Measurements from ENCODE around the gene HEPN1.

HEPN1 gene

DNA sequence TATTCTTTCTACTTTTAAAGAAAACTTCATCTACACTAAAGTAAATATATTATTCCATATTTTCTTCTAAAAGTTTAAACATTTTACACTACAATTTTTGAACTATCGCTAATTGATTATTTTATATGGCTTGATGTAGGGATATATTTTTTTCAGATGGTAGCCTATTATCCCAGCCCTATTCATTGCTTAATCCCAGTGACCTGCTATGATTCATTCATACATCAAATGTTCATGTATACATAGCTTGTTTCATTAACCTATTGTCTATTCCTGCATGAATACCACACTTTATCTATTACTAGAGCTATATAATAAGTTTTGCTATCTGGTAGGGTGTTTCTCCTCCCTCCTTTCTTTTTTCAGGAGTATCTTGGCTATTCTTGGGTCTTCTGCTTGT lies 16.4 kb upstream of the HEPN1 start:
- DNase-seq = peak; percentile 58

DNA sequence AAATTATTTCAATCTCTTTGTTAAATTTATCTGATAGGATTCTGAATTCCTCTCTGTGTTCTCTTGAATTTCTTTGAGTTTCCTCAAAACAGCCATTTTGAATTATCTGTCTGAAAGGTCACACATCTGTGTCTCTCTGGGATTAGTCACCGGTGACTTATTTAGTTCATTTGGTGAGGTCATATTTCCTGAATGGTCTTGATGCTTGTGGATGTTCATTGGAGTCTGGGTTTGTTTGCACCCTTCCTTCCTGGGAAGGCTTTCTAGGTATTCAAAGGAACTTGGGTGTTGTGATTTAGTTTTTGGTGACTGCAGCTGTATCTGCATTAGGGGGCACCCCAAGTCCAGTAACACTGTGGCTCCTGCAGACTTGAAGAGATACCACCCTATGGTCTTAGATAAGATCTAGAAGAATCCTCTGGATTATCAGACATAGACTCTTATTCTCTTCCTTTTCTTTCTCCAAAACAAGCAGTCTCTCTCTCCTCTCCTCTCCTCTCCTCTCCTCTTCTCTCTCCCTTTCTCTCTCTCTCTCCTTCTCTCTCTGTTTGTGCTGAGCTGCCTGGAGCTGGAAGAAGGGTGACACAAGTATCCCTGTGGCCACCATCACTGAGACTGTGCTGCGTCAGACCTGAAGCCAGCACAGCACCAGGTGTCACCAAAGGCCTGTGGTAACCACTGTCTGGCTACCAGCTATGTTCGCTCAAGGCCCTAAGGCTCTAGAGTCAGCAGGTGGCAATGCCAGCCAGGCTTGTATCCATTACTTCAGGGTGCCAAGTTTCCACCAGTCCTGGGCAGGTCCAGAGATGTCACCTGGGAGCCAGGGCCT lies 3.3 kb upstream of the HEPN1 start:
- peak; percentile 77 for DNase-seq

DNA sequence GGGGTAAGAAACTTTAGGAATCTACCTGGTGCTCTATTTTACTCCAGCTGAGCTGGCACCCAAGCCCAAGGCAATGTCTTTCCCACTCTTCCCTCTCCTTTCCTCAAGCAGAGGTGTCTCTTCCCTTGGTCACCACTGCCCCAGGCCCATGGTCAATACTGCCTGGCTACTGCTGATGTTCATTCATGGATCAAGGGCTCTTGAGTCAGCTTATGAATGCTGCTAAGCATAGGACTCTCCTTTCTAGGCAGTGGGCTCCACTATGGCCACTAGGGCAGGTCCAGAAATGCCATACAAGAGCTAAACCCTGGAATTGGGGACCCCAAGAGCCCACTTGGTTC lies 2.7 kb upstream of the HEPN1 start:
- DNase-seq = no peak

DNA sequence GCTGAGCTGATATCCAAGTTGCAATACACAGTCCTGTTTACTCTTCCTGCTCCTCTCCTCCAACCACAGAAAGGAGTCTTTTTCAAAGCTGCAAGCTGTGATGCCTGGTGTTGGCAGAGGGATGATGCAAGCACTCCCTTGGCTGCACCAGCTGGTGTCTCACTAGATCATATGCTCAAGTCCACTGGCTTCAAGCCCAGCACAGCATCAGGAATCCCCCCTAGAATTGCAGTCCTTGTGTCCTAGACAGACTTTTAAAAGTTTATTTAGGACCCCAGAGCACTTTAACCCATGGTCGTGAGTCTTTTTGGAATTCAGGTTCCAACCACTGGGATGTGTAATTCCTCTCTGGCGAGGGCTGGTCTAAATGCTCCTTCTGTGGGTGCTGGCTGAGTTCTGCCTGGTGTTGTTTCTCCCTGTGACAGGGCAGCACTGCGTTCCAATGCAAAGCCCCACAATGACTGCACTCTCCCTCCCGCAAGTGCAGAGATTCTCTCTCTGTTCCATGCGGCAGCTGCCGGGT lies 1.9 kb upstream of the HEPN1 start:
- DNase-seq = peak; percentile 64

DNA sequence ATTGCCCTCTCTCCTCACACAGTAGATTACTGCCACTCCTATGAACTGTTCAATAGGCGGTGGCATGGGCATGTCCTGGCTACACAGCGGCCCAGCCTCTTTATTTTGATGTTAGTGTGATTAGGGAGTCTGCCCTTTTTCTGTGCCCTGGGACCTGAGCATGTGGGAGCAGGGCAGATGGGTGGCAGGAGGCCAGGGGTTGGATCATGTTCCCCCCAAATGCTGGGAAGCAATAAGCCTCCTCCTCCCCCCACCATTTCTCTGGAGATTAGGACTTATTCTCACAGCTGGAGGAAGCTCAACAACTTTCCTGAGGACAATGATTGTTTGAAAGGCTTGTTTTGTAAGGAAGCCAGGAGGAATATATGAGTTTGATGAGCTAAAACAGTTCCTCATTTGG lies 848 bp downstream of the HEPN1 start:
- DNase-seq = no peak

DNA sequence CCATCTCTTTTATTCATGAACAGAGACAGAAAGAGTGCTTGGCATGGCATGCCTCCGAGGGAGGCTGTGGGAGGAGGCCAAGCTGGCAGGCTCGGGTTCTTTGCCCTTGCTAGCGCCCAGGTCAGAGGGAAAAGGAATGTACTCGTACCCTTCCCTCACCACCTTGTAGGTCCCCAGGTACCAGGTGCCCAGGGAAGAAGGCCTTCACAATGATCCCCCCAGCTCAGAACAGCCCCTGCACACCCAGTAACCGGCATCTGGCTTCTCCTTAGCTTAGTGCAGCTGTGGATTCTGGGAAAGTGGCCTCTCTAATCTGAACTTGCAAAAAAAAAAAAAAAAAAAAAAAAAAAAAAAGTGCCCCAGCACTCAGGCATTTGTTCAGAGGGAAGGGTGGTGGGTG lies 1.3 kb downstream of the HEPN1 start:
- no peak for DNase-seq

DNA sequence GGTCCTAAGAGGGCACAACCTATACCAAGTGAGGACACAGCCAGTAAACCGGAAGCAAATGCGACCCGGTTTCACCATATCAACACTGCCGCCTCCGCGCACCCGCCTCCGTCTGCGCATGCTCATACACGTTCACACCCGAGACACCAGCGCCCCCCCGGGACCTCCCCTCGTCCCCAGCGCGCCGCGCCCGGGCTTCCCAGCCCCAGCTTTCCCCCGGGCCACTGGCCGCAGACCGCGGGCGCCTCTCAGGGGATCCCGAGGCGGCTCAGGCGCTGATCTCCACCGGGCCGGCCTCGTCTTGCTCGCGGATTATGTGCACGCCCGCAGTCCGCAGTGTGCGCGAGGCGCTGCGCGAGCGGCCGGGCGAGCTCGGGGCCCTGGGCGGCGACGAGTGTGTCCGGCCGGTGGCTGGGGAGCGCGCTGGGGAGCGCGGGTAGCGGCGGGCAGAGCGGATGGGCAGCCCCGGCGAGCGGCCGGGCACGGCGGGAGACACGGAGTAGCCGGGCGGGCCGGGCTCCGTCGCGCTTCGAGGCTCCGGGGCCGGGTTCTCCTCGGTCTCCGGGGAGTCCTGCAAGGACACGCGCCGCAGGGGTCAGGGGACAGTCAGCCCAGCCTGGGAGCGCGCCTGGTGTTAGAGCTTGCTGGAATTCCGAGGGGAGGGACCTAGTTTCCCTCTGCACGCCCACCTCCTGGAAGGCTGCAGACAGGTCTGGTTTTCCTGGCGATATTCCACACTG lies 2.0 kb downstream of the HEPN1 start:
- no peak for DNase-seq

DNA sequence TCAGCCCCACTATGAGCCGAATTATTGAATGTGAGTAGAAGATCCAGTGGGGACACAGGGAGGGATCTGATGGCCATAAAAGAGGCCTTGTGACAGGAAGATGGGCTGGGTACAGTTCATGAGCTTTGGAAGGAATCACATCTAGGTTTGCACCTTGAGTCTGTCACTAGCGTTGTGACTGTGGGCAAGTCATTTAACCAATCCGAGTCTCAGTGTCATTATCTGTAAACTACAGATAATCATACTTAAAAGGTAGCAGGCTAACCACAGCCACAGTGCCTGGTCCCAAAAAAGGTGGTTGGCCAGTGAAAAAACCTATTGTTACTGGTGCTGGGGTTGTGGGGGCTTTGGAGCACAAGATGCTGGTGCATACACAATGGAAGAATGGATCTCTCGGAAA lies 3.8 kb downstream of the HEPN1 start:
- DNase-seq = no peak

DNA sequence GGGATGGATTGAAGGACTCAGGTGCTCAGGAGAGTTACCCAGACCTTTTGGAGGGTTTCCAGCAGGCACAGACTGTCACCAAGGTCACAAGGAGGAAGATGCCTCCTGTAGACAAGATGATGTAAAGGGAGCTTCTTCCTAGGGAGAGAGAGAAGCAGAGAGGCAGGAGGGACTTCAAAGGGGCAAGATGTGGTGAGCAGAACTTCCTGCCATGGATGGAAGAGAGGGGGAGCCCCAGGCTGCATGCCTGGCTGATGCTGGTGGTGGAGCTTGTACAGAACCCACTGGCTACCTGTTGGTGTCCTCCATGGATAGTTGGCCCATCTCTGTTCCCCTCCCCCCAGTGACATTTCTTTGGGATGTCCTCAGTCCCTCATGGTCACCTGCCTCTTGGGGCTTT lies 4.2 kb downstream of the HEPN1 start:
- no peak for DNase-seq

DNA sequence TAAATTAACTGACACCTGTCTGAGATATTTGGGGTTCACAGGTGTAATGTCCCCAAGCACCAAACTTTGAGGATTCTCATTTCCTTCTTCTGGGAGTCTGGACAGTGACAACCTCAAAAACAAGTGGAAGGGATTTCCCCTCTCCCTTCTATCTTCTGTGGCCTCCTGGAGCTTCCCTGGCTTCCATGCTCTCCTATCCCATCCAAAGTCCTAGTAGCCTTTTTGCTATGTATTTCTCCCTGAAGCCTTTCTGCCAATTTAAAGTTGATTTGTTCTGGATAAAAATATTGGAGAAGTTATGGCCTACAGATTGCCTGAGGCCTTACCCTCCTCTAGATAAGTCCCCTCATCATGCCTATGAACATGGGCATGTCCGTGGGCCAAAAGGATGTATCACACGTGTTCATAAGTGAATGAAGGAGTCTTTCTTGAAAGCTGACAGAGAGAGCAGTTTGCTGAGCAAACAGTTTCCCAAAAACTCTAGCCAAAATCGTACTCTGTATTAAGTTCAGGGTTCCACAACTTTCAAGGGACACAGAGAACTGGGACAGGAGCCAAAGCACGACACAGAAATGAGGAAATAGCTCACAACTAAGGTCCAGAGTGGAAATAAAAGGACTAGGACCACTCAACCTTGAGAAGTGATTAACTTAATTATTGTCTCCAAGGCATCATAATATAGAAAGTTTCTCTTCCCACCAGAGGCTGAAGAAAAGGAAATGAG lies 10.1 kb downstream of the HEPN1 start:
- no peak for DNase-seq

DNA sequence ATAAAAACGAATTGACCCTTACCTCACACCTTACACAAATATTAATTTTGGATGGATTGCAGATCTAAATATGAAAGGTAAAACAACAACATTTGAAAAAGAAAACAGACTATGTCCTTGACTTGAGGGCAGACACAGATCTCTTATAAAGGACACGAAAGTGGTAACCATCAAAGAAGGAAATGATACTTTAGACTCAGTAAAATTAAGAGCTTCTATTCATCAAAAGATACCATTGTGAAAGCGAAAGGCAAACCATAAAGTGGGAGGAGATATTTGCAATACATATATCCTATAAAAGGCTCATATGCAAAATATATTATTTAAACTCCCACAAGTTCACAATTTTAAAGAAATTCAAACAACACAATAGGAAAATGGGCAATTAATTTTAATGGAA lies 11.7 kb downstream of the HEPN1 start:
- no peak for DNase-seq

DNA sequence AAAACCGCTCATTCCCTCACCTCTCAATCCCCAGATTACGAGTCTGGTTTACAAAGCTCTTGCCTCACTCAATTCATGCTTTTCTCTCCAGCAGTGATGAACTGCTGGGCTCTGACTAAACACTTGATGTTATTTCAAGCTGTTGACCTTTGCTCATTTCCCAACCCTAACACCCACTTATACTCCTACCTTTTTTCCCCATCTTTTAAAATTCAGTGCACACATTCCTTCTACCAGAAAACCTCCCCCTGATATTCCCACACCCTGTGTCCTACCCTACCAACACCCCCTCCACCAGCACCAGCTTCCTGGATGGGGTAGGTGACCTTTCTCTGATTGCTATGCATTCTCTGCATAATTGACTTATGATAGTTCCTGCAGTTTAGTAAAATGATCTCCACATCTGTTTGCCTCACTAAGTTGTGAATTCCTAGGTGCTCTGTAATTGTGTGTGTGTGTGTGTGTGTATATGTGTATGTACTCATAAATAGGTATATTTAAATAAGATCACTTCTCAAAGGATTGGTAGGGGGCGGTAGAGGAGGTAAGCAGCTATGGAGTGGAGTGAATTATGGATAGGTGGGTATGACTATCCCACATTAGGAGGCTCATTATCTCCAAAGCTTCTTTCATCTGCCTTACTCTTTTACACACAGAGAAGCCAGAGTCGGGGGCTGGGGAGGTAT lies 16.0 kb downstream of the HEPN1 start:
- DNase-seq = peak; percentile 97

DNA sequence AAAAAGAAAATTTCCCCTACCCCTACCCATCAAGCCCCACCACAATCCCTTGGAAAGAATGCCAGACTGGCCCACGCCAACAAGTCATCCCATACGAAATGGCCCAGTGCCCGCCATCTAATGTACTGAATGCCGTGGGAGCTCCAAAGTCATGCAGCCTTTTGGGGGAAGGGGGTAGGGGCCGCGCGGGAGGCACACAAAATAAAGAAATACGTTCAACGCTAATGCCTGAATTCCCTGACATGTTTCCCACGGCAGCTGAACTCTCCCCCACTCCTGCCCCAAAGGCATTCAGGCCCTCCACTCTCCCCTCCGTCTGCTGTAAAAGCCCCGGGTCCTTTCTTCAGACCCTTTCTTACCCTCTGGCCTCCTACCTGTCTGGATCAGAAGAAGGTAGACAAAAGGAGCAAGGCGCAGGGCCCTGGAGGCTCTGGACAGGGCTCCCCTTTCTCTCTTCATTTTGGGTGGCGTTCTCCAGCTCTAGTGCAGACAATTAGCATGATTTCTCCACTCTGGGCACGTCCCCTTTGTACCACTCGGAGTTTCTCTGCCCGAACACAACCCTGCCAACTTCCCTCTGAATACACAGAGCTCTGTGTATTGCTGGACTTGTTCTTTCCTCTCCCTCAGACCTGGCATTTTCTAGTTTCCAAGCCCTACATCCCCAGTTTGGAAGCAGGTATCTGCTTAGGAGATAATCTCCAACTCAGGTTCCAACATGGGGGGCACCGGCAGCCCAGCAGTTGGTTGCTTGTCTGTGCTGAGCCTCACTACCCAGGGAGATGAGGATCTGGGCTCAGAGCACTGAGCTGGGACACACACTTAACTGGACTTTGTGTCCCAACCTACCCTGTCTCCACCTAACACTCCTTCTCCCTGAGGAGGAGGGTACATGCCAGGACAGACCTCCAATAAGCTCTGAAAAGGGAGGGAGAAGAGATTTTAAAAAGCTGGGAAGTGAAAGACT lies 16.8 kb downstream of the HEPN1 start, which contains the start of gene HEPACAM:
HEPACAM (minus strand) TSS at position 500 of the 967 bp plus-strand sequence; CDS start at position 459, 41 bp downstream.
- no peak for DNase-seq

DNA sequence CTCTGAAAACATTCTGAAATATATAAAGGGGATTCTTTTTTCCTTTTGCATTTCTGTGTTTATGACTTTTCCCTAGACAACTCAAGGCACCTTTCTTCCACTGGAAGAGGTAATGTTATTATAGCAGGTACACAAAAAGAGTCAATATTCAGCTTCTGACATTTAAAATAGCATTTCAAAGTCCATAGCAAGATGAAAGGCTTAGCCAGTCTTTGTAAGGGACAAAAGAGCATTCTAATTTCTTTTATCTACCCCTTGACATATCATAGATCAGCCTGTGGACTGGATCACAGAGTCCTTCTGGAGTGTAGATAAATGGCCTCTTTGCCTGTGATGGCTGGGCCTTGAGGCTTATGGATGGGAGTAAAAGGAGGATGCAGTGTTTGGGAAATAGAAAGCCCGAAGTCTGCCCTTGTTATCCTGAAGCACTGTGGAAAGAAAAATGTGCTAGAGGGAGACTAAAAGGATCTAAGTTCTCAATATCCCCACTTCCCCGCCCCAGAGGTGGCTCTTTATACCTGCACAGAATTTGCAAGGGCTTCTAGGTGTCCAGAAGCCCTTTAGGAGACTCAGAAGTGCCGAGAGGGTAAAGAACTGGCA lies 18.4 kb downstream of the HEPN1 start:
- DNase-seq = no peak

DNA sequence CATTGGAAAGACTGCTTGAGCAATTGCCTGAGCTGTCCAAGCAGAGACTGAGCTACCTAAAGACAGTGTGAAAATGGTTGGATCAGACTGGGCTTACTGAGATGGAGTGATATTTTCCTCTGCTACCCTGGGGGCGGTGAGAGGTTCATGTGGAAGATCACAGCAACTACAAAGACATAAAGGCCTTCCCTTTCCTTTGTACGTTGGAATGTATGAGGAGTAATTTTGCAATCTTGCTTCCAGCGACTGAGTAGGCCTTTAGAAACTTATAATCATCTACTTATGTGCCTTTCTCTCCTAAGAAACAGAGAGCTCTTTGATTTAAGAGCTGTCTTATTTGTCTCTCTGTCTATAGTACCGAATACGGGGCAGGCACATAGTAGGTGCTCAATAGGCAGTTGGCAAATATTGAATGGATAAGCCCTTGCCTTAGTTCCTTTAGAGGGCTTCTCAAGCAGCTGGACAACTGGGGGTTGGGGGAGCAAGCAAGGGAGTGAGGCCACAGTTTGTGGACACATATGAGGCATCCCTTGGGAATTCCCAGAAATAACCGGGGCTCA lies 19.2 kb downstream of the HEPN1 start:
- DNase-seq = peak; percentile 18

DNA sequence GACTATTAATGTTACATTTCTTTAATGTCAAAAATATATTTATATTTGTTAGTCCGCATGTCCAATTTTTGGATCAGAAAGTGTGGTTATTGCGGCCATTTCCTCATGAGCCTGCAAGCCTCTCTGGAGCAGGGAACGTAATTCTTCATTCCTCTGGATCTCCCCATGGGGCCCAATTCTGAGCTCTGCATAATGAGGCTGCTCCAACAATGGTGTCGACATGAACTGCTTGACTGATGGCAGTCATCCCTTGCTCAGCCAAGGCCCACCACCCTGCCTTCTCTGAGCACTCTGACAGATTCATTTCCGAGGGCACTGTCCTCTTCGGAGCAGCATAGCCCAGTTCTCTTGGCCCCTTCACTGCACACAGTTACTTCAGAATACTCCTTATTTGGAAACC lies 19.9 kb downstream of the HEPN1 start:
- no peak for DNase-seq

DNA sequence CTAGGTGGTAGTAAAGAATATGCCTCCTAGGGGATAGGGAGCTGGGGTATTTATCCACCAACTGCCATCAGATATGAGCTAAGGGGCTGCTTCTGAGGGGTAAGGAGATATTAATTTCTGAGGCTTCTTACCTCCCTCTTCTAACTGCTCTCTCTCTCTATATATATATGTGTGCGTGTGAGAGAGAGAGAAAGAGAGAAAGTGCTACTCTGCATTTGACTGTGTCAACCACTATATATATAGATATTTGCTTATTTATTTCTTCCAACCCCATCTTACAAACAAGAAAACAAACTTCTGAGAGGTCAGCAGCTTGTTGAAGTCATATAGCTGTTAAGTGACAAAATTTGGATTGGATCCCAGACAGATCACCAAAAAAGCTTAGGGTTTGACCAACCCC lies 22.7 kb downstream of the HEPN1 start:
- no peak for DNase-seq

DNA sequence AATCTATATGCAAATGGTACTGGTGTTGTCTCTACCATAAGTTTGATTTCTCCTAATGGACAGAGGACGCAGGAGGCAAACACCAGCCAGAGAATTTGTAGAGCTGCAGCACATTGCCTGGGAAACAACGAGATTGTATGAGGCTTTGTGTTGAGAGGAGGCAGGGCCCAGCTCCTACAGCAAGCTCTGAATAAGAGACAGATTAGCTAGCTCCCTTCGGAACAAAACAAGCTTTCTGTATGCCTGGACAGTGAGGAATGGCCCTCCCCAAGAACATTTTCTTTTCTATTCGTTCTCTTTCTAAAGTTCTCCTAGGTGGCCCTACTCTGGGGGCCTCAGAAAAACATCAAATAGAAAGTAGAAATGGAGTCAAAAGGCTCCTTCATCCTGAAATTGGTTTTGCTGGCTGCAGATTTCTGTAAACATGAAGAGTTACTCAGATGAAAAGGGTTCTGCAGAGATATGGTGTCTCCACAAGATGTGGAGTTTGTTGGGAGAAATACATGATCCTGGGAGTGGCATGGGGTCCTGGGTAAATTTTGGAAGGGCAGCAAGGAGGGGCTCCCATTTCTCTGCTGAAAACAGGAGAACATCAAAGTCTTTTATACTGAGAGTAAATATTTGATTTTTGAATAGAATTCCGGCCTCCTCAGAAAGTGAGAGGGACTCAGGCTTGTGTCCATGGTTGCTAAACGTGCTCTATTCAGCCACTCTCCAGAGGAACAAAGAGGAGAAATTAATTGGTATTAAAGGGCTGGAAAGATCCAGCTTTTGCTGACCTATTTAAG lies 23.6 kb downstream of the HEPN1 start:
- no peak for DNase-seq

DNA sequence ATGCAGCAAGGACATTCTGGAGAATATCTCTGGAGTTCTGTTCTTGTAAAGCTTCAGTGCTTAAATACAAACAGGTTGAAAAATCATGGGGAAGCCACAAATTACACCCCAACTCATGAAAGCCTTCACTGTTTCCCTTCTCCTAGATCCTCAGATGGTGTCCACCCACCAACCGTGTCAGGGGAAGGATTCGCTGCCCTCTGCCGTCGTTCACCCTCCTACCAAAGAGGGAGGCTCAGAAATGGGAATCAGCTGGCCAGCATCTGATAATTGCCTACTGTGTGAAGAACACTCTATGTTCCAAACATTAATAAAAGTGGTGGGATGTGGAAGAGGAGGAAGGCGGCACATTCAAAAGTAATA lies 24.2 kb downstream of the HEPN1 start:
- DNase-seq = no peak

DNA sequence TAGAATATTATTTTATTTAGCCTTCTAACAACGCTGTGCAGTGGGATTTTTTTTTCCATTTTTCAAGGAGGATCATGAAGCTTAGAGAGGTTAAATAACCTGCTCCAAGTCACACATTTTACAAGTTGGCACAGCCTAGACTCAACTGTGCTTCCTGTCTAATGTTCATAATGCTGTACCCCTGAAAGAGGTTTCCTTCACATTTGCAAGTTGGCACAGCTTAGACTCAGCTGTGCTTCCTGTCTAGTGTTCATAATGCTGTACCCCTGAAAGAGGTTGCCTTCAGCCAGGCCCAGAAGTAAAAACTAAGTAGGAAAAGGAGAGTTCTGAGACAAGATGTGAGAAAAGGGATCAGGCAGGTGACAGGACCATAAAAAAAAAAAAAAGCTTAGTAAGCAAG lies 24.7 kb downstream of the HEPN1 start:
- no peak for DNase-seq
